SJSA1 (cell line): Measurements from ENCODE around the gene CRTAC1. TPM values are rescaled to one million over a fixed set of nuclear protein-coding genes. Genes with fewer than 3 reads are reported as not detected.

Experiments used
- DNase-seq, 2 experiments: peaks; one replicate each; pipeline ENCODE4 v3.0.0-alpha.2; 2015 to 2020; ENCODE audit warnings: low spot score in 2 of 2, low read depth in 1 of 2
- H3K27ac ChIP-seq: fragments of 250-450 bp; sonication (Bioruptor Pico); 2 replicates; pipeline ENCODE4 v1.5.1; 2020; ENCODE audit warnings: mild to moderate bottlenecking, moderate library complexity
- H3K27me3 ChIP-seq: fragments of 250-450 bp; sonication (Bioruptor Pico); replicated peaks from 2 replicates; pipeline ENCODE4 v1.5.1; 2020; ENCODE audit warnings: mild to moderate bottlenecking, moderate library complexity
- H3K36me3 ChIP-seq: fragments of 250-450 bp; sonication (Bioruptor Pico); 2 replicates; pipeline ENCODE4 v1.5.1; 2020; ENCODE audit warnings: mild to moderate bottlenecking
- H3K4me1 ChIP-seq: fragments of 250-450 bp; sonication (Bioruptor Pico); replicated peaks from 2 replicates; pipeline ENCODE4 v1.6.1; 2021; ENCODE audit warnings: mild to moderate bottlenecking
- H3K4me3 ChIP-seq: fragments of 250-450 bp; sonication (Bioruptor Pico); 2 replicates; pipeline ENCODE4 v1.5.1; 2020; ENCODE audit warnings: mild to moderate bottlenecking
- H3K9me3 ChIP-seq: fragments of 250-450 bp; sonication (Bioruptor Pico); replicated peaks from 2 replicates; pipeline ENCODE4 v1.5.1; 2020; ENCODE audit warnings: mild to moderate bottlenecking
- total RNA-seq: library from RNA; depleted of rRNA; stranded (reverse); fragments of >200 nt; shearing (Covaris generic); gene quantifications from 2 replicates; pipeline ENCODE4 v1.2.3, GENCODE V29; 2014

CRTAC1 gene
- total RNA-seq, 1 experiment from 2014 or later: not detected

GRCh38 chr10:97903128-97904017, 127.0 kb downstream of the CRTAC1 start:
- H3K4me3 ChIP-seq: no peak overlapping the region
- peaks cover 9% of the 10 kb centered on the region for H3K27me3 ChIP-seq
- H3K36me3 ChIP-seq: no peaks in the 10 kb centered on the region
- DNase-seq: no peak
- H3K4me1 ChIP-seq: no peaks in the 10 kb centered on the region
- H3K9me3 ChIP-seq: no peaks in the 10 kb centered on the region
- H3K27ac ChIP-seq: no peak overlapping the region

- Histone ChIP-seq H3K4me1 (no peaks in the 10 kb centered on the region), H3K9me3 (no peaks in the 10 kb centered on the region), H3K36me3 (no peaks in the 10 kb centered on the region), H3K27me3 (peaks cover 3% of the 10 kb centered on the region), H3K4me3 (no peak overlapping the region), H3K27ac (no peak overlapping the region)
- no peak for DNase-seq
Measured at GRCh38 chr10:97901381-97901780, 129.0 kb downstream of the CRTAC1 start.

GRCh38 chr10:97898429-97898828, 132.0 kb downstream of the CRTAC1 start:
- Histone ChIP-seq H3K27ac (no peak overlapping the region), H3K27me3 (peaks cover 3% of the 10 kb centered on the region; the same call in 1 of the 2 replicates), H3K36me3 (no peaks in the 10 kb centered on the region), H3K9me3 (no peaks in the 10 kb centered on the region), H3K4me1 (no peaks in the 10 kb centered on the region), H3K4me3 (no peak overlapping the region)
- no peak for DNase-seq

GRCh38 chr10:97896756-97897358, 133.6 kb downstream of the CRTAC1 start:
- H3K27me3 ChIP-seq: no peaks in the 10 kb centered on the region
- no peak overlapping the region for H3K27ac ChIP-seq
- no peaks in the 10 kb centered on the region for H3K36me3 ChIP-seq
- H3K4me3 ChIP-seq: no peak overlapping the region
- H3K4me1 ChIP-seq: no peaks in the 10 kb centered on the region
- DNase-seq: no peak
- H3K9me3 ChIP-seq: no peaks in the 10 kb centered on the region

GRCh38 chr10:97895915-97896314, 134.5 kb downstream of the CRTAC1 start:
- H3K4me1 ChIP-seq: no peaks in the 10 kb centered on the region
- no peak overlapping the region for H3K4me3 ChIP-seq
- no peaks in the 10 kb centered on the region for H3K27me3 ChIP-seq
- no peak for DNase-seq
- H3K36me3 ChIP-seq: no peaks in the 10 kb centered on the region
- H3K27ac ChIP-seq: no peak overlapping the region
- H3K9me3 ChIP-seq: no peaks in the 10 kb centered on the region

- DNase-seq: no peak
- Histone ChIP-seq H3K4me1 (peaks cover 1% of the 10 kb centered on the region), H3K27me3 (no peaks in the 10 kb centered on the region), H3K27ac (no peak overlapping the region), H3K36me3 (no peaks in the 10 kb centered on the region), H3K9me3 (no peaks in the 10 kb centered on the region), H3K4me3 (no peak overlapping the region)
Measured at GRCh38 chr10:97895084-97895483, 135.3 kb downstream of the CRTAC1 start.

- H3K9me3 ChIP-seq: no peaks in the 10 kb centered on the region
- DNase-seq: no peak
- H3K4me1 ChIP-seq: peaks cover 11% of the 10 kb centered on the region
- no peaks in the 10 kb centered on the region for H3K27me3 ChIP-seq
- H3K27ac ChIP-seq: no peak overlapping the region
- H3K4me3 ChIP-seq: no peak overlapping the region
- no peaks in the 10 kb centered on the region for H3K36me3 ChIP-seq
Measured at GRCh38 chr10:97894092-97894491, 136.3 kb downstream of the CRTAC1 start.

DNA sequence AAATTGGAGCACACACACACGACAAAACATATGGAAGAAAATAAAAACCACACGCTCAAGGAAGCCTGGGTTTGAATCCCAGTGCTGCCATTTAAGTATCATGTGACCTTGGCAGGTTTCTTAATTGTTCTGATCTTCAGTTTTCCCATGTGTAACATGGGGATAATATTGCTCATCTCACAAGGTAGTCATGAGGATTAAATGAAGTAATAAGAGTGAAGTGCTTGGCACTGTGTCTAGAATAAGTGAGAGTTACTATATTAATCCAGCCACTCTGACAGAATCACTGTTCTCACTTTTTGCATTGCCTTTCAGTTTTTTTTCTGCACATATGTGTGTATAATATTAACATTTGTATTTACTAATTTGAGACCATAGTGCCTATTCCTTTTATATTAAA, 137.5 kb downstream of the CRTAC1 start:
- no peaks in the 10 kb centered on the region for H3K9me3 ChIP-seq
- no peak for DNase-seq
- H3K4me1 ChIP-seq: peaks cover 18% of the 10 kb centered on the region
- H3K36me3 ChIP-seq: no peaks in the 10 kb centered on the region
- H3K4me3 ChIP-seq: no peak overlapping the region
- H3K27me3 ChIP-seq: no peaks in the 10 kb centered on the region
- H3K27ac ChIP-seq: no peak overlapping the region

GRCh38 chr10:97892506-97892905, 137.9 kb downstream of the CRTAC1 start:
- Histone ChIP-seq H3K9me3 (no peaks in the 10 kb centered on the region), H3K4me3 (no peak overlapping the region), H3K4me1 (peaks cover 18% of the 10 kb centered on the region), H3K36me3 (no peaks in the 10 kb centered on the region), H3K27me3 (no peaks in the 10 kb centered on the region), H3K27ac (no peak overlapping the region)
- DNase-seq: no peak

- Histone ChIP-seq H3K27ac (no peak overlapping the region), H3K9me3 (no peaks in the 10 kb centered on the region), H3K4me3 (no peak overlapping the region), H3K36me3 (no peaks in the 10 kb centered on the region), H3K4me1 (peaks cover 18% of the 10 kb centered on the region), H3K27me3 (no peaks in the 10 kb centered on the region)
- DNase-seq: no peak
Measured at GRCh38 chr10:97891497-97892167, 138.8 kb downstream of the CRTAC1 start.

GRCh38 chr10:97889461-97890265, 140.8 kb downstream of the CRTAC1 start:
- Histone ChIP-seq H3K9me3 (no peaks in the 10 kb centered on the region), H3K27me3 (no peaks in the 10 kb centered on the region), H3K4me1 (peaks cover 18% of the 10 kb centered on the region), H3K36me3 (no peaks in the 10 kb centered on the region), H3K27ac (peak overlapping the region; percentile 56), H3K4me3 (no peak overlapping the region)
- DNase-seq: peak; percentile 76 to 91

DNA sequence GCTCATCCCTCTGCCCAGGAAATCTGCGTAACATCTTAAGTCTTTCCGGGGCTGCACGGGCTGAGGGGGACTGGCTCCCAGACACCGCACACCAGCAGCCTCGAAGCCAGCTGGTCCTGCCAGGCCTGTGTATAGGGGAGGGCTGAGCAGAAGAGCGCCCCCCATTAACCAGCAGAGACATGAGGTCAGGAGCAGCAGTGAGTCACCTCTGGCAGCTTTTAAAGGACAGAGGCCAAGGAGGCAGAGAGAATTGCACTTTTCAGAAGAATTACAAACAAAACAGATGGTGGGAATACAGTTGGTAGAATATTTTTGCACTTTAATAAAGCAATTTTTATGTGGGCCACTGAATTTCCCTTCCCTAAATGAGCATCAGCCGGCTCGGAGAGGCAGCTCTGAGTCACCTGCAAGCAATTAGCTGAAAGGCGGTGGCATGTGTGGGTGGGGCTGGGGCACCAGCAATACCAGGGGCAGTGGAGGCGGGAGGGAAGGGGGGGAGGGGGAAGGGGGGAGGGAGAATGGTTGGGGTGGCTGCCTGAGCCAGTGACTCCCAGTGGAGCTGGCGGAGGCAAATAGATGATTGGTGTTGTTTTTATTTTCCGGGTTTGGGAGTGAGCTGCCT, 141.7 kb downstream of the CRTAC1 start:
- Histone ChIP-seq H3K4me1 (peaks cover 18% of the 10 kb centered on the region), H3K27me3 (no peaks in the 10 kb centered on the region), H3K9me3 (no peaks in the 10 kb centered on the region), H3K4me3 (no peak overlapping the region), H3K27ac (peak overlapping the region; percentile 56; the same call in 1 of the 2 replicates), H3K36me3 (no peaks in the 10 kb centered on the region)
- DNase-seq: peak; percentile 68 to 78

DNA sequence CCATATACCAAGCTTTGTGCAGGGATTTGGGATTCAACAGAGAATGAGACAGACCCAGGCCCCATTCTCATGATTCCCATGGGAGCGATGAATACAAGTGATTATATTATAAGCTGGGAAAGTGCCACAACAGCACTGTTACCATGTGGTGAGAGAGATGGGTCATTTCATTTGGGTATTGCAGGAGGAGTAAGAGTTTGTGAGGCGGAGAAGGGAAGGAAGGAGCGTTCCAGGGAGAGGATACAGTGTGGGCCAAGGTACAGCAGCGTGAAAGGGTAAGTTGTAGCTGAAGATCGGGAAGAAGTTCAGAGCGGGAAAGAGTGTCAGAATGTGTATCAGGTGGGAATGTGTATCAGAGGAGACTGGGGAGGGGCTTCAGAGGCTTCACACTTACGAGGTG, 142.3 kb downstream of the CRTAC1 start:
- H3K4me3 ChIP-seq: no peak overlapping the region
- no peak for DNase-seq
- peaks cover 18% of the 10 kb centered on the region for H3K4me1 ChIP-seq
- H3K27me3 ChIP-seq: no peaks in the 10 kb centered on the region
- H3K9me3 ChIP-seq: no peaks in the 10 kb centered on the region
- H3K27ac ChIP-seq: no peak overlapping the region
- H3K36me3 ChIP-seq: no peaks in the 10 kb centered on the region
